SK-N-SH (cell line): ENCODE results near the gene BTBD7. TPM values are rescaled to one million over a fixed set of nuclear protein-coding genes. Genes with fewer than 3 reads are reported as not detected.

Experiments used
- CTCF ChIA-PET: fragments of 300-600, 350-600 bp; formaldehyde crosslinking; extraction: SDS; loops from one replicate; lab custom pipeline; 2021; lab: Yijun Ruan, JAX
- POLR2A ChIA-PET: fragments of 350-600 bp; sonication (Branson Sonifier 250); formaldehyde crosslinking; extraction: SDS; loops from one replicate; lab custom pipeline; 2020; ENCODE audit warnings: antibody characterized with exemption, inconsistent platforms; lab: Yijun Ruan, JAX
- DNase-seq: peaks from one replicate; pipeline ENCODE4 v3.0.0; 2012
- H2AFZ ChIP-seq: fragments of 200-600 bp; sonication (generic); 2 replicates; pipeline ENCODE4 v1.8.1; 2016; ENCODE audit warnings: antibody characterized with exemption, mild to moderate bottlenecking, low read depth
- H3F3A ChIP-seq: fragments of 200-600 bp; sonication (generic); replicated peaks from 2 replicates; pipeline ENCODE3; 2016; ENCODE audit warnings: antibody characterized with exemption, mild to moderate bottlenecking; ENCODE audit not compliant: insufficient read depth
- H3K27ac ChIP-seq, 2 experiments: fragments of 200-500 bp in 1 of 2; fragments of 200-600 bp in 1 of 2; sonication (Bioruptor generic) in 1 of 2; sonication (generic), shearing (Covaris generic) in 1 of 2; 2 replicates each; pipeline versions ENCODE4 v1.5.1 to v1.6.1; 2014 to 2016; ENCODE audit warnings: low read depth in 2 of 2, inconsistent platforms in 1 of 2, low read length in 1 of 2, mild to moderate bottlenecking in 1 of 2, mixed read lengths in 1 of 2
- H3K27me3 ChIP-seq: fragments of 200-600 bp; sonication (generic), shearing (Covaris generic); 2 replicates; pipeline ENCODE4 v1.6.1; 2016; ENCODE audit warnings: mixed run types; ENCODE audit not compliant: insufficient read depth
- H3K36me3 ChIP-seq, 2 experiments: fragments of 200-500 bp in 1 of 2; fragments of 200-600 bp in 1 of 2; sonication (Bioruptor generic) in 1 of 2; sonication (generic) in 1 of 2; replicated peaks in 1 of 2; 2 replicates each; pipeline versions ENCODE3 to v1.5.1; 2014 to 2016; ENCODE audit warnings: low read length in 1 of 2, mild to moderate bottlenecking in 1 of 2; ENCODE audit not compliant: insufficient read depth in 2 of 2, control insufficient read depth in 1 of 2
- H3K4me1 ChIP-seq, 2 experiments: fragments of 200-500 bp in 1 of 2; fragments of 200-600 bp in 1 of 2; sonication (Bioruptor generic) in 1 of 2; sonication (generic), shearing (Covaris generic) in 1 of 2; 2 replicates each; pipeline versions ENCODE4 v1.5.1 to v1.6.1; 2014 to 2016; ENCODE audit warnings: low read depth in 1 of 2, low read length in 1 of 2, mixed run types in 1 of 2; ENCODE audit not compliant: insufficient read depth in 2 of 2, control insufficient read depth in 1 of 2
- H3K4me2 ChIP-seq: fragments of 200-600 bp; sonication (generic), shearing (Covaris generic); 2 replicates; pipeline ENCODE4 v1.6.1; 2017; ENCODE audit warnings: mixed run types
- H3K4me3 ChIP-seq, 2 experiments: fragments of 200-500 bp in 1 of 2; fragments of 200-600 bp in 1 of 2; sonication (Bioruptor generic) in 1 of 2; sonication (generic), shearing (Covaris generic) in 1 of 2; 2 replicates each; pipeline versions ENCODE4 v1.5.1 to v1.8.1; 2014 to 2016; ENCODE audit warnings: low read depth in 2 of 2, inconsistent platforms in 1 of 2, low read length in 1 of 2, mild to moderate bottlenecking in 1 of 2, mixed read lengths in 1 of 2, moderate library complexity in 1 of 2
- H3K79me2 ChIP-seq: fragments of 200-600 bp; sonication (generic); 2 replicates; pipeline ENCODE4 v1.8.1; 2017; ENCODE audit warnings: mild to moderate bottlenecking; ENCODE audit not compliant: insufficient read depth
- H3K9ac ChIP-seq: fragments of 200-600 bp; sonication (generic); 2 replicates; pipeline ENCODE4 v1.6.1; 2017; ENCODE audit warnings: mixed run types
- H3K9me2 ChIP-seq: fragments of 200-600 bp; sonication (generic); 2 replicates; pipeline ENCODE4 v1.6.1; 2017; ENCODE audit warnings: mixed run types
- H3K9me3 ChIP-seq: fragments of 200-600 bp; sonication (generic); 2 replicates; pipeline ENCODE4 v1.6.1; 2017; ENCODE audit warnings: mixed run types, mild to moderate bottlenecking, moderate library complexity
- H4K20me1 ChIP-seq: fragments of 200-600 bp; sonication (generic); 2 replicates; pipeline ENCODE4 v1.6.1; 2017; ENCODE audit warnings: mild to moderate bottlenecking, mixed run types; ENCODE audit not compliant: insufficient read depth
- CHD2 ChIP-seq: fragments of 150-350 bp; IDR thresholded peaks from 2 replicates; pipeline ENCODE4 v1.6.1; 2018; ENCODE audit warnings: low read length; ENCODE audit not compliant: partially characterized antibody
- CTCF ChIP-seq: fragments of 200-600 bp; sonication (generic); IDR thresholded peaks from 2 replicates; pipeline ENCODE4 v1.6.1; 2017; ENCODE audit warnings: antibody characterized with exemption, mild to moderate bottlenecking, moderate library complexity
- ELF1 ChIP-seq: IDR thresholded peaks from 2 replicates; pipeline ENCODE4 v1.4.0; 2012
- EZH2phosphoT487 ChIP-seq: fragments of 200-600 bp; sonication (generic); IDR thresholded peaks from 2 replicates; pipeline ENCODE4 v1.6.1; 2017; ENCODE audit warnings: low read depth, mixed run types, mild to moderate bottlenecking, antibody characterized with exemption, moderate library complexity, borderline replicate concordance
- FOSL2 ChIP-seq: IDR thresholded peaks from 2 replicates; pipeline ENCODE4 v1.4.0; 2012; ENCODE audit warnings: low read depth, mild to moderate bottlenecking, moderate library complexity, borderline replicate concordance
- FOXJ3 ChIP-seq: sonication (generic); formaldehyde crosslinking; IDR thresholded peaks from 2 replicates; pipeline ENCODE4 v1.5.1; 2020; ENCODE audit warnings: mild to moderate bottlenecking, missing genetic modification reagents
- GABPA ChIP-seq: IDR thresholded peaks from 2 replicates; pipeline ENCODE4 v1.4.0; 2012; ENCODE audit warnings: low read depth, mild to moderate bottlenecking
- JUND ChIP-seq: IDR thresholded peaks from 2 replicates; pipeline ENCODE4 v1.4.0; 2012
- PBX3 ChIP-seq: IDR thresholded peaks from 2 replicates; pipeline ENCODE4; 2012
- POLR2AphosphoS5 ChIP-seq: IDR thresholded peaks from 2 replicates; pipeline ENCODE4 v1.6.1; 2012; ENCODE audit warnings: low read depth, low read length
- RAD21 ChIP-seq: IDR thresholded peaks from 2 replicates; pipeline ENCODE4 v1.6.1; 2012; ENCODE audit warnings: mild to moderate bottlenecking, low read length
- RCOR1 ChIP-seq: fragments of 150-350 bp; IDR thresholded peaks from 2 replicates; pipeline ENCODE4 v1.6.1; 2017; ENCODE audit warnings: antibody characterized with exemption, low read length
- RXRA ChIP-seq: IDR thresholded peaks from 2 replicates; pipeline ENCODE4 v1.4.0; 2012; ENCODE audit warnings: low read depth, mild to moderate bottlenecking, borderline replicate concordance
- TAF1 ChIP-seq: IDR thresholded peaks from 2 replicates; pipeline ENCODE4 v1.6.1; 2012; ENCODE audit warnings: low read depth, mild to moderate bottlenecking, low read length, moderate library complexity, borderline replicate concordance
- TEAD4 ChIP-seq: IDR thresholded peaks from 2 replicates; pipeline ENCODE4 v1.4.0; 2012; ENCODE audit warnings: mild to moderate bottlenecking, borderline replicate concordance; ENCODE audit not compliant: insufficient read depth
- USF1 ChIP-seq: IDR thresholded peaks from 2 replicates; pipeline ENCODE4 v1.4.0; 2012; ENCODE audit warnings: low read depth, borderline replicate concordance
- YY1 ChIP-seq: IDR thresholded peaks from 2 replicates; pipeline ENCODE4 v1.4.0; 2012; ENCODE audit warnings: low read depth, mild to moderate bottlenecking
- ZBTB33 ChIP-seq: IDR thresholded peaks from 2 replicates; pipeline ENCODE4 v1.4.0; 2012; ENCODE audit warnings: low read depth, borderline replicate concordance
- WGBS: methylation state at CpG from one replicate; pipeline ENCODE4 v1.1.6; 2017; ENCODE audit warnings: low lambda C conversion rate; 5-methylcytosine and 5-hydroxymethylcytosine counted together
- polyA plus RNA-seq, 3 experiments: library from polyadenylated mRNA; depleted of rRNA; stranded (reverse); fragments of >200 nt; gene quantifications; 2 replicates each; pipeline ENCODE4 v1.2.3, GENCODE V29; 2012

The BTBD7 gene
- polyA plus RNA-seq, 1 of the 3 experiments (the other 2 are of a cell fraction) = 8.6 TPM

GRCh38 chr14:93330609-93331000 lies 2.2 kb downstream of the BTBD7 start:
- no peaks in the 10 kb centered on the region for H3K27me3 ChIP-seq
- no peak overlapping the region for H2AFZ ChIP-seq
- peaks cover 53% of the 10 kb centered on the region for H4K20me1 ChIP-seq
- no peaks in the 10 kb centered on the region for H3K9me2 ChIP-seq
- WGBS = 93% methylated on average over 2 of the region's 2 CpGs
- no peak for DNase-seq
- no peak overlapping the region for H3K4me3 ChIP-seq
- H3K4me2 ChIP-seq = peak overlapping the region; percentile 89; the same call in 1 of the 2 replicates
- TF ChIP-seq JUND (no peak), TAF1 (no peak), PBX3 (no peak), CHD2 (no peak), RCOR1 (no peak), FOSL2 (no peak), POLR2AphosphoS5 (no peak), ZBTB33 (no peak), USF1 (no peak), EZH2phosphoT487 (no peak), TEAD4 (no peak), ELF1 (no peak), CTCF (no peak), GABPA (no peak), RXRA (no peak), RAD21 (no peak), FOXJ3 (CRISPR knock-in tag) (no peak), YY1 (no peak)
- no peaks in the 10 kb centered on the region for H3F3A ChIP-seq
- peaks cover 0 to 19% of the 10 kb centered on the region in 2 experiments; a peak in 3 of 4 replicates for H3K4me1 ChIP-seq
- H3K9me3 ChIP-seq = no peaks in the 10 kb centered on the region
- POLR2A ChIA-PET = interaction anchor here (0.5 to 0.7 kb wide), 2 partner anchors 17 to 113 kb away, joined by 3 to 4 read pairs; no protein-coding TSS in a partner anchor
- H3K27ac ChIP-seq = no peak overlapping the region
- no peaks in the 10 kb centered on the region for H3K36me3 ChIP-seq
- peaks cover 72% of the 10 kb centered on the region for H3K79me2 ChIP-seq
- CTCF ChIA-PET = interaction anchor here (1.1 kb wide), 1 partner anchor 99 kb away, joined by 3 read pairs; no protein-coding TSS in a partner anchor
- no peak overlapping the region for H3K9ac ChIP-seq
